Caco-2 (cell line): ENCODE measurements around the gene DUSP11. TPM values are rescaled to one million over a fixed set of nuclear protein-coding genes. Genes with fewer than 3 reads are reported as not detected.

Source experiments
- BruUV-seq: library from RNA; stranded (reverse); fragments of 400-500 nt; replicated peaks from 2 replicates; lab custom pipeline; 2021; lab: Mats Ljungman, UMichigan
- CTCF ChIA-PET: fragments of 300-600 bp; sonication (Branson Sonifier 250); formaldehyde crosslinking; loops from one replicate; lab custom pipeline; 2022; ENCODE audit warnings: antibody characterized with exemption; lab: Charles Lee
- POLR2A ChIA-PET: fragments of 300-600 bp; sonication (Branson Sonifier 250); formaldehyde crosslinking; loops from one replicate; lab custom pipeline; 2022; ENCODE audit warnings: antibody characterized with exemption; lab: Charles Lee
- DNase-seq, 2 experiments: peaks; one replicate each; pipeline versions ENCODE4 v3.0.0 to v3.0.0-alpha.2; 2020 to 2022
- H3K27me3 ChIP-seq: replicated peaks from 2 replicates; pipeline ENCODE4 v1.6.0; 2011; ENCODE audit warnings: low read length; ENCODE audit not compliant: control insufficient read depth, insufficient read depth
- H3K36me3 ChIP-seq: 2 replicates; pipeline ENCODE4 v1.5.1; 2011; ENCODE audit warnings: low read length; ENCODE audit not compliant: control insufficient read depth, insufficient read depth
- H3K4me1 ChIP-seq: fragments of 250-450 bp; sonication (Bioruptor Pico); 2 replicates; pipeline ENCODE4 v1.5.1; 2020; ENCODE audit warnings: mild to moderate bottlenecking
- H3K4me3 ChIP-seq: 2 replicates; pipeline ENCODE4 v1.5.1; 2011; ENCODE audit warnings: low read depth, mild to moderate bottlenecking, control low read depth, low read length
- H3K9me3 ChIP-seq: fragments of 250-450 bp; sonication (Bioruptor Pico); 2 replicates; pipeline ENCODE4 v1.5.1; 2020; ENCODE audit warnings: mild to moderate bottlenecking, moderate library complexity
- H3K27ac Mint-ChIP-seq: one replicate; pipeline ENCODE4 v1.8.0; 2022; ENCODE audit warnings: mixed read lengths; ENCODE audit not compliant: unreplicated experiment
- H3K27me3 Mint-ChIP-seq: one replicate; pipeline ENCODE4 v1.8.0; 2022; ENCODE audit warnings: mixed read lengths; ENCODE audit not compliant: insufficient read depth, unreplicated experiment
- H3K36me3 Mint-ChIP-seq: one replicate; pipeline ENCODE4 v1.8.0; 2022; ENCODE audit warnings: mild to moderate bottlenecking, mixed read lengths; ENCODE audit not compliant: insufficient read depth, unreplicated experiment
- H3K4me1 Mint-ChIP-seq: one replicate; pipeline ENCODE4 v1.8.0; 2022; ENCODE audit warnings: low read depth, mixed read lengths; ENCODE audit not compliant: unreplicated experiment
- H3K4me3 Mint-ChIP-seq: one replicate; pipeline ENCODE4 v1.8.0; 2022; ENCODE audit warnings: mild to moderate bottlenecking, moderate library complexity, mixed read lengths; ENCODE audit not compliant: unreplicated experiment
- H3K9me3 Mint-ChIP-seq: one replicate; pipeline ENCODE4 v1.8.0; 2022; ENCODE audit warnings: mixed read lengths; ENCODE audit not compliant: unreplicated experiment
- intact Hi-C: fragments of 100-400 bp; cut with micrococcal nuclease; formaldehyde crosslinking; loops from one replicate; pipeline ENCODE4 v1.10.0; 2022; ENCODE audit not compliant: unreplicated experiment
- total RNA-seq: library from RNA; stranded (reverse); gene quantifications from 2 replicates; pipeline ENCODE4 v1.2.3, GENCODE V29; 2022
- TF ChIP-seq, protein P1 (sequence below), 2 experiments: fragments of 200-600 bp in 1 of 2; IDR thresholded peaks; 1 replicate in 1 of 2; 2 replicates in 1 of 2; pipeline versions ENCODE4 v1.5.1 to v1.8.0; 2011 to 2022; ENCODE audit warnings: antibody characterized with exemption in 1 of 2, control low read depth in 1 of 2, inconsistent platforms in 1 of 2, low read depth in 1 of 2, low read length in 1 of 2, mild to moderate bottlenecking in 1 of 2, moderate library complexity in 1 of 2; ENCODE audit not compliant: insufficient read depth in 1 of 2, severe bottlenecking in 1 of 2, unreplicated experiment in 1 of 2

Gene DUSP11
- total RNA-seq, 1 experiment from 2014 or later: 24.3 TPM

- Mint-ChIP-seq H3K9me3 (peaks cover 9% of the 10 kb centered on the region), H3K36me3 (peaks cover 39% of the 10 kb centered on the region), H3K27ac (peak within 1 kb of the TSS; percentile 88), H3K4me1 (peaks cover 7% of the 10 kb centered on the region), H3K27me3 (no peaks in the 10 kb centered on the region), H3K4me3 (peak within 1 kb of the TSS; percentile 94)
- ChIA-PET POLR2A (interaction anchor here (0.7 to 2.3 kb wide), 7 partner anchors 22 to 383 kb away, joined by 3 to 20 read pairs (median 4); partner anchors contain the start of gene STAMBP), CTCF (interaction anchor here (0.6 to 1.7 kb wide), 8 partner anchors 12 to 1305 kb away, joined by 3 to 8 read pairs (median 5); partner anchors contain the start of genes DUSP11 and STAMBP)
- H3K4me1 ChIP-seq: peaks cover 11% of the 10 kb centered on the region; the same call in 1 of the 2 replicates
- peak; percentile 97 to 98 for DNase-seq
- H3K36me3 ChIP-seq: no peaks in the 10 kb centered on the region; the same call in 1 of the 2 replicates
- H3K4me3 ChIP-seq: peak within 1 kb of the TSS; percentile 76
- H3K9me3 ChIP-seq: peaks cover 8% of the 10 kb centered on the region
- intact Hi-C loops: loop anchor here (1.0 to 5.0 kb wide), 2 partner anchors 35 to 43 kb away; partner anchors contain the start of gene DUSP11
- H3K27me3 ChIP-seq: no peaks in the 10 kb centered on the region
- TF ChIP-seq, protein P1, sequence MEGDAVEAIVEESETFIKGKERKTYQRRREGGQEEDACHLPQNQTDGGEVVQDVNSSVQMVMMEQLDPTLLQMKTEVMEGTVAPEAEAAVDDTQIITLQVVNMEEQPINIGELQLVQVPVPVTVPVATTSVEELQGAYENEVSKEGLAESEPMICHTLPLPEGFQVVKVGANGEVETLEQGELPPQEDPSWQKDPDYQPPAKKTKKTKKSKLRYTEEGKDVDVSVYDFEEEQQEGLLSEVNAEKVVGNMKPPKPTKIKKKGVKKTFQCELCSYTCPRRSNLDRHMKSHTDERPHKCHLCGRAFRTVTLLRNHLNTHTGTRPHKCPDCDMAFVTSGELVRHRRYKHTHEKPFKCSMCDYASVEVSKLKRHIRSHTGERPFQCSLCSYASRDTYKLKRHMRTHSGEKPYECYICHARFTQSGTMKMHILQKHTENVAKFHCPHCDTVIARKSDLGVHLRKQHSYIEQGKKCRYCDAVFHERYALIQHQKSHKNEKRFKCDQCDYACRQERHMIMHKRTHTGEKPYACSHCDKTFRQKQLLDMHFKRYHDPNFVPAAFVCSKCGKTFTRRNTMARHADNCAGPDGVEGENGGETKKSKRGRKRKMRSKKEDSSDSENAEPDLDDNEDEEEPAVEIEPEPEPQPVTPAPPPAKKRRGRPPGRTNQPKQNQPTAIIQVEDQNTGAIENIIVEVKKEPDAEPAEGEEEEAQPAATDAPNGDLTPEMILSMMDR (IDR thresholded peaks at IDR 0.05; ENCODE audit: insufficient read depth in 1 of 2, low read depth in 1 of 2, low read length in 1 of 2, severe bottlenecking in 1 of 2, unreplicated experiment in 1 of 2): no peak
- no TSS peak for BruUV-seq
Measured at GRCh38 chr2:73736855-73737779, 42.8 kb downstream of the DUSP11 start, which contains the start of gene TPRKB. TPRKB (minus strand) TSS chr2:73737345; CDS start chr2:73734569, 2,776 bp downstream.

DNA sequence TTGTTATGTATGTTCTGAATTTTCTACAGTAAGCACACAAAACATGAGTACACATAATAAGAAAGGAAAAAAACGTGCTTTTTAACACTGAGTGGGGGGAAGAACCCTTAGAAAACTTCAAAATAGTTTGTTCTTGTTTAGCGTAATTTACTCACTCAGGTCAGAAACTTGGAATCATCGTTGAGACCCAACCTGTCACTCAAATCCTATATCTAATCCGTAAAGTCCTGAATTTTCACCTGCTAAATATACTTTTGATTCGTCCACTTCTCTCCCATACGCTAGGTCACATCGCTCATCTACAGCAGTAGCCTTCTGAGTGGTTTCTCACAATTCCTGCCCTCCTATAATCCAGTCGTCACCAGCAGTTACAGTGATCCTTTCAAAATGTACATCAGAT is 43.5 kb downstream of the DUSP11 start:
- H3K36me3 Mint-ChIP-seq: peaks cover 47% of the 10 kb centered on the region
- peak overlapping the region; percentile 94 for H3K4me3 Mint-ChIP-seq
- BruUV-seq: TSS peak; percentile 66
- Histone ChIP-seq H3K27me3 (no peaks in the 10 kb centered on the region), H3K4me3 (peak overlapping the region; percentile 76), H3K36me3 (no peaks in the 10 kb centered on the region; the same call in 1 of the 2 replicates), H3K4me1 (peaks cover 11% of the 10 kb centered on the region; the same call in 1 of the 2 replicates), H3K9me3 (peaks cover 8% of the 10 kb centered on the region)
- peak overlapping the region; percentile 88 for H3K27ac Mint-ChIP-seq
- no peaks in the 10 kb centered on the region for H3K27me3 Mint-ChIP-seq
- ChIA-PET POLR2A (interaction anchor here (2.3 kb wide), 1 partner anchor 92 kb away, joined by 20 read pairs; the partner anchor contains the start of gene STAMBP), CTCF (interaction anchor here (0.6 to 1.7 kb wide), 5 partner anchors 56 to 1304 kb away, joined by 3 to 8 read pairs (median 6); partner anchors contain the start of gene STAMBP)
- TF ChIP-seq, protein P1 (IDR thresholded peaks at IDR 0.05; ENCODE audit: insufficient read depth in 1 of 2, low read depth in 1 of 2, low read length in 1 of 2, severe bottlenecking in 1 of 2, unreplicated experiment in 1 of 2): no peak
- H3K9me3 Mint-ChIP-seq: peaks cover 9% of the 10 kb centered on the region
- intact Hi-C loops: loop anchor here (5.0 kb wide), 1 partner anchor 34 kb away; no protein-coding TSS in a partner anchor
- peaks cover 7% of the 10 kb centered on the region for H3K4me1 Mint-ChIP-seq
- no peak for DNase-seq

DNA sequence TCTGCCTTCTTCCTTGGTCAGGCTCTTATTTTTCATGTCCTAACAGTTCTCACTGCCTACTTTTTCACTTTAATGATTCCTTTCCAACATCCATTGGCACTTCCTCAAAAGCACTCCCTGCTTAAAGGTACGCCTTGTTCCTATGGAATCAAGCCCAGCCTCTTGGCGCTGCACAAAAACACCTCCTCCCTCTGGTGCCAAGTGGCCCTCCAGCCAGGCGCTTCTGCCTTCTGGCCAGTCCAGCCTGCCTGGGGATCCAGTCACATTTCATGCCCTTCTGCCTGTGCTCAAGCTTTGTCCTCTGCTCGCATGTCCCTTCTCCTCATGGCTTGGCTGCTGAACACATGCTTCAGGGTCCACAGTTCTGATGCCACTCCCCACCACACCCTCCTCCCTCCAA is 49.1 kb downstream of the DUSP11 start:
- H3K4me1 Mint-ChIP-seq: no peaks in the 10 kb centered on the region
- TF ChIP-seq, protein P1 (IDR thresholded peaks at IDR 0.05; ENCODE audit: insufficient read depth in 1 of 2, low read depth in 1 of 2, low read length in 1 of 2, severe bottlenecking in 1 of 2, unreplicated experiment in 1 of 2): no peak
- H3K9me3 ChIP-seq: no peaks in the 10 kb centered on the region
- BruUV-seq: no TSS peak
- no peak overlapping the region for H3K4me3 Mint-ChIP-seq
- DNase-seq: no peak
- no peak overlapping the region for H3K27ac Mint-ChIP-seq
- CTCF ChIA-PET: no interaction called here
- no peaks in the 10 kb centered on the region for H3K27me3 Mint-ChIP-seq
- H3K27me3 ChIP-seq: no peaks in the 10 kb centered on the region
- intact Hi-C loops: no loop called here
- H3K36me3 ChIP-seq: no peaks in the 10 kb centered on the region; the same call in 1 of the 2 replicates
- no peak overlapping the region for H3K4me3 ChIP-seq
- POLR2A ChIA-PET: no interaction called here
- 0 out of 2 replicates have a peak, but pooled peaks cover 2% of the 10 kb centered on the region for H3K4me1 ChIP-seq
- H3K36me3 Mint-ChIP-seq: peaks cover 57% of the 10 kb centered on the region
- no peaks in the 10 kb centered on the region for H3K9me3 Mint-ChIP-seq
